AG10803 (cell line): ENCODE results near the gene ARID4A.

Experiments used
- DNase-seq: peaks from one replicate; pipeline ENCODE4 v3.0.0; 2010; ENCODE audit warnings: low read depth
- H3K4me3 ChIP-seq: 2 replicates; pipeline ENCODE4 v1.5.1; 2011; ENCODE audit warnings: mild to moderate bottlenecking, low read length, control low read depth
- TF ChIP-seq, protein P1 (sequence below): conservative IDR thresholded peaks from 2 replicates; pipeline ENCODE4 v1.5.1; 2011; ENCODE audit warnings: mild to moderate bottlenecking, low read length, control low read depth, inconsistent platforms

The ARID4A gene

DNA sequence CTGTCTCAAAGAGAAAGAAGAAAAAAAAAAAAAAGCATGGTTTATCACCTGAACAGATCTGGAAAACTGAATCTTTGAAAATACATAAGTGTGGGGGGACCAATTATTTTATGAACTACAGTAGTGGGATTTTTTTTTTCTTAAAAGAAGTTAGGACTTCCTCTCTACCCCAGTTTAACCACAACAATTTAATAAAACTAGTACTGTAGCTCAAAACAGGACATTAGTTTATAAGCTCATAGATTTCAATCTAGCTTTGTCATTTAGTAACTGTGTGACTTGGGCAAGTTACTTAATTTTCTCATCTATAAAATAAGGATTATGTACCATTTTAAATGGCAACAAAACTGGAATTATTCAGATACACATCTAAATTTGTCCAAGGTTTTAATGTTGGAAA is 23.5 kb upstream of the ARID4A start:
- no peak overlapping the region for H3K4me3 ChIP-seq
- no peak for DNase-seq
- TF ChIP-seq, protein P1, sequence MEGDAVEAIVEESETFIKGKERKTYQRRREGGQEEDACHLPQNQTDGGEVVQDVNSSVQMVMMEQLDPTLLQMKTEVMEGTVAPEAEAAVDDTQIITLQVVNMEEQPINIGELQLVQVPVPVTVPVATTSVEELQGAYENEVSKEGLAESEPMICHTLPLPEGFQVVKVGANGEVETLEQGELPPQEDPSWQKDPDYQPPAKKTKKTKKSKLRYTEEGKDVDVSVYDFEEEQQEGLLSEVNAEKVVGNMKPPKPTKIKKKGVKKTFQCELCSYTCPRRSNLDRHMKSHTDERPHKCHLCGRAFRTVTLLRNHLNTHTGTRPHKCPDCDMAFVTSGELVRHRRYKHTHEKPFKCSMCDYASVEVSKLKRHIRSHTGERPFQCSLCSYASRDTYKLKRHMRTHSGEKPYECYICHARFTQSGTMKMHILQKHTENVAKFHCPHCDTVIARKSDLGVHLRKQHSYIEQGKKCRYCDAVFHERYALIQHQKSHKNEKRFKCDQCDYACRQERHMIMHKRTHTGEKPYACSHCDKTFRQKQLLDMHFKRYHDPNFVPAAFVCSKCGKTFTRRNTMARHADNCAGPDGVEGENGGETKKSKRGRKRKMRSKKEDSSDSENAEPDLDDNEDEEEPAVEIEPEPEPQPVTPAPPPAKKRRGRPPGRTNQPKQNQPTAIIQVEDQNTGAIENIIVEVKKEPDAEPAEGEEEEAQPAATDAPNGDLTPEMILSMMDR: no peak

DNA sequence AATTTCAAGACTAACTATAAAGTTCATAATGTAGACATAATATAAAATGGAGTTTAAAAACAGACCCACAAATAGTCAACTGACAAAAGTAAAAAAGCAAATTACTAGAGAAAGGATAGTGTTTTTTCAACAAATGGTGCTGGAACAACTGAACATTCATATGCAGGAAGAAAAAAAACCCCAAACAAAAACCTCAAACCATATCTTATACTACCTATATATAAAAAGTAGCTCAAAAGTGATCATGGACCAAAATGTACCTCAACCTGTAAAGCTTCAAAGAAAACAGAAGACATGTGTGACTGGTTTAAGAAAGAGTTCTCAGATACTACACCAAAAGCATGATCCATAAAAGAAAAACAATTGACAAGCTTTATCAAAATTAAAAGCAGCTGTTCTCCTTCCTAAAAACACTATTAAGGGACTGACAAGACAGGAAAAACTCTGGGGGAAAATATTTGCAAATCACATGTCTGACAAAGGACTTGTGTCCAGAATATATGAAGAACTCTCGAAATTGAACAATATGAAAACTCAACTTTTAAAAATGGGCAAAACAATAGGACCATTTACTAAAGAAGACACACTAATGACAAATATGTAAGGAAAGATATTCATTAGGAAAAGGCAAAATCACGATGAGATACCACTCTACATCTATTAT is 22.7 kb upstream of the ARID4A start:
- TF ChIP-seq, protein P1: no peak
- no peak for DNase-seq
- H3K4me3 ChIP-seq: no peak overlapping the region

DNA sequence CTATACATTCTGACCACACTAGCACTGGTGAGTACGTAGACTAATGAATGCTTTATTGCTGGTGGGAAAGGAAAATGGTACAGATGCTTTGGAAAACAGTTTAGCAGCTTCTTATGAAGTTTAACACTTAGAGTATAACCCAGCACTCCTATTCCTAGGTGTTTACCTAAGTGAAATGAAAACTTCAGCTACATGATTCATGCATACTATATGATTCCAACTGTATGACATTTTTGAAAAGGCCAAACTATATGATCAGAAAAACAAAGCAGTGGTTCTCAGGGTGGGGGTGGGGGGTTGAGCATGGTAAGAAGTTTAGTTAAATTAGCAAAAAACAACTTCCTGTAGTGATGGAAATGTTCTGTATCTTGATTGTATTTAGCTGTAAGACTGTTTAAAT is 22.1 kb upstream of the ARID4A start:
- DNase-seq: no peak
- TF ChIP-seq, protein P1: no peak

DNA sequence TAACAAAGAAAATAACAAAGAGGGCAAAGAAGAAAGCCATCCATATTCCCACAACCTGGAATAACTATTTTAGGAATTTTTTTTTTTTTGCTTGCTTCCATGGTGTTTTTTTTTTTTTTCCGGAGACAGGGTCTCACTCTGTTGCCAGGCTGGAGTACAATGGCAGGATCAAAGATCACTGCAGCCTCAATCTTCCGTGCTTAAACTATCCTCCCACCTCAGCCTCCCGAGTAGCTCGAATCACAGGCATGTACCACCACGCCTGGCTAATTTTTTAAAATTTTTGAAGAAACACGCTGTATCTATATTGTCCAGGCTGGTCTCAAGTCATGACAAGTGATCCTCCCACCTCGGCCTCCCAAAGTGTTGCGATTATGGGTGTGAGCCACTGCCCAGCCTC is 20.2 kb upstream of the ARID4A start:
- TF ChIP-seq, protein P1: no peak
- no peak for DNase-seq
- no peak overlapping the region for H3K4me3 ChIP-seq

More for the DNA sequence above, 22.1 kb upstream of the ARID4A start:
- H3K4me3 ChIP-seq: no peak overlapping the region

DNA sequence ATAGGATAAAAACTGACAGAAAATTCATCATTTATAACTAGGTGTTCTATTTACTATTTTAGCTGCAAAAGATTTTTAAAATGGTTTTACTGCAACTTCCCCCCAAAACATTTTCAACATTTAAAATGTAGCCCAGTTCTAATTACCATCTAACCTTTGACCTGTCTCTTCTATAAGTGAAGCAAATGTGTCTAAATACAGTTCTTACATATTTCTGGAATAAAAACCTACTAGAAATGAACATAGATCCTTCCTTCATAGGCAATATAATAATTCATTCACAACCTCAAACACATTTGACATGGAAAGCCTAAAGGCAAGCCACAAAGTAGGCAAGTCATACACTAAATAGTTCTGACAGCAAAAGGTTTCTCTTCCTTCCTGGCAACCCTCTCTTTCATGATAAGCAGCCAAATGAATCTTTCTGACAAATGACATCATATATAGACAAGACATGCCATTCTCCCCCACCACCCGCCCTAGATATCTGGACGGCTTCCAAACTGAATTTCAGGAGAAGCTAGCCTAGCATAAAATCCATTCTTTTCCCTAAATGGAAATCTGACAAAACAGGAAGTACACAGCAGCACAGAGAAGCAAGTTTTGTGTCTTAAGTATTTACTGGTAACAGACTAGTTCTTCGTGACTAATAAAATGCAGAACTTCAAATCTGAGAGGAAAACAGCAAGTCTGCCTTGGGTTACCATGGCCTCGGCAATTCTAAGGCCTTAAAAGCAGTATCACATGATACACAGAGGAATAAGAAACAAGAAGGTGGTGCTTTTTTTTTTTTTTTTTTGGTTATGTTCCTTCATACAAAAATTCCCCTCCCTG is 17.2 kb upstream of the ARID4A start:
- DNase-seq: peak; percentile 90
- H3K4me3 ChIP-seq: no peak overlapping the region
- TF ChIP-seq, protein P1: no peak

DNA sequence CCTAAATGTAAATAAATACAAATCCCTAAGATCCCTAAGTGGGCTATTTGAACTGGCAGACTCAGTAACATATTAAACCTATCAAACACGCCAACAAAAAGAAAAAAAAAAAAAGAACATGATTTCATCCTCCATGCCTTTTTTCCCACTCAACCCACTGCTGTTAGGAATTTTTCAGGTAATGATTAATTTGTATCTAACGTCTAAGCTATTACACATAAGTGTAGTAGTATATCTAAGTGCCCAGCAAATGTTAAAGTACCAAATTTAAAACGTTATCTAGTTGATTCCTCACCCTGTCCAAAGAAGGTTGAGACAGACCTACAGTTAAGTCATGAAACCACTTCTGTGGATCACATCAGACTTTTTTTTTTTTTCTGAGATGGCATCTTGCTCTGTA is 16.4 kb upstream of the ARID4A start:
- no peak overlapping the region for H3K4me3 ChIP-seq
- TF ChIP-seq, protein P1: no peak

DNA sequence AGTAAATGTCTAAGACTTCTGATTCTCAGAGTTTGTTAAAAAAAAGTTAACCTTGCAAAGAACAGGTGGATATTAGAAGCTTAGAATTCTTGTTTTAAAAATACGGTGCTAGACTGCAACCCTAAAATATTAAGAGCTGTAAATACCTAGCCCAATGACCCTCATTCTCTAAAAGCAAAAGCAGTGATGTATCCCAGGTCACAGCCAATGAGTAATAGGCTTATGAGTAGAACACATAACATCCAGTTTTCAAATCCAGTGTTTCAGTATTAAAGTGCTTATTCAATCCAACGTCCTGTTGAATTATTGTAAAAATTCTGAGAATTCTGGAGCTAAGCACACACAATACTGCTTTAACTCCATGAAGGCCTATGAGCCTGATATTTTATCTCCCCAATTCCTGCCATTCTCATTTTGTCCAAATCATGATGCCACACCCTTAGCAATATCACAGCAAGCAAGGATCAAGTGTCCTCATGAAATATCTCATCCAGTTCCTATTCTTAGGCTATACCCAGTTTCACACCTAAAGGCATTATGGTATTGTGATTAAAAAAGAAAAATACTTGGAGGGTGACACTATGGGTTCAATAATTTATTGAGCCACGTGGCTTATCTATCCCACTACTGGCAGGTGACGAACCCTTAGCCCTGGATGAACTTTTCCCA is 15.3 kb upstream of the ARID4A start:
- H3K4me3 ChIP-seq: no peak overlapping the region
- DNase-seq: no peak
- TF ChIP-seq, protein P1: no peak

More for the DNA sequence above, 16.4 kb upstream of the ARID4A start:
- DNase-seq: no peak
